ENCODE data around the gene ZNF550. TPM values are rescaled to one million over a fixed set of nuclear protein-coding genes. Genes with fewer than 3 reads are reported as not detected.

The ZNF550 gene
- total RNA-seq, 4 donors from 2014 or later, result 3.7 to 6.7 (median 4.2) TPM

DNA sequence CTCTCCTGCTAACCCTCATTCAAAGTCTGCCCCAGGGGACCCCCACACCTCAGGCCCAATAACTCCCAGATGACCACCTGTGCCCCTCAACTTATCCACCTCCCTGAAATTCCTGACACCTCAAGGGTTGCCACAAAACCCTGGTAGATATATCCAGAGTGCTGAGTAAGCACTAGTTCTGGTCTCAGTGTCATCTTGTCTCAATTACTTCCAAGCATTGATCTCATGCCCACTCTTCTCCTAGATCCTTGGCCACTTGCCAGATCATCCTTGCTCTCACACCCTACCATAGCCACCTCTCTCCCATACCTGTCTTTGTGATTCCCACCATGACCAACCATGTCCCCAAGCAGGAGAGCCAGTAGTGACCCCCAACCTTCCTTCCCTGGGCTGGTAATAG lies 17.0 kb upstream of the ZNF550 start:
- Histone ChIP-seq H3K27ac (replicated peaks in 1 of 4) (no peak overlapping the region), H3K27me3 (no peaks in the 10 kb centered on the region), H3K9me3 (peaks cover 17 to 64% (median 60%) of the 10 kb centered on the region in 4 donors), H3K36me3 (peaks cover 50 to 57% (median 52%) of the 10 kb centered on the region in 4 donors), H3K4me3 (no peak overlapping the region), H3K4me1 (peaks cover 13 to 18% (median 17%) of the 10 kb centered on the region in 4 donors)
- intact Hi-C loops (cut with DNase I), result loop anchor here (5.0 kb wide), 1 partner anchor 56 kb away; the partner anchor contains the start of gene ZNF211
- no peak for DNase-seq (ENCODE audit: extremely low spot score)
- no peak for TF ChIP-seq POLR2A (IDR thresholded peaks at IDR 0.05; ENCODE audit: low read depth)
- no peak for TF ChIP-seq EP300 (IDR thresholded peaks at IDR 0.05)
- no peak for TF ChIP-seq POLR2AphosphoS5 (IDR thresholded peaks at IDR 0.05)
- TF ChIP-seq, protein P1, sequence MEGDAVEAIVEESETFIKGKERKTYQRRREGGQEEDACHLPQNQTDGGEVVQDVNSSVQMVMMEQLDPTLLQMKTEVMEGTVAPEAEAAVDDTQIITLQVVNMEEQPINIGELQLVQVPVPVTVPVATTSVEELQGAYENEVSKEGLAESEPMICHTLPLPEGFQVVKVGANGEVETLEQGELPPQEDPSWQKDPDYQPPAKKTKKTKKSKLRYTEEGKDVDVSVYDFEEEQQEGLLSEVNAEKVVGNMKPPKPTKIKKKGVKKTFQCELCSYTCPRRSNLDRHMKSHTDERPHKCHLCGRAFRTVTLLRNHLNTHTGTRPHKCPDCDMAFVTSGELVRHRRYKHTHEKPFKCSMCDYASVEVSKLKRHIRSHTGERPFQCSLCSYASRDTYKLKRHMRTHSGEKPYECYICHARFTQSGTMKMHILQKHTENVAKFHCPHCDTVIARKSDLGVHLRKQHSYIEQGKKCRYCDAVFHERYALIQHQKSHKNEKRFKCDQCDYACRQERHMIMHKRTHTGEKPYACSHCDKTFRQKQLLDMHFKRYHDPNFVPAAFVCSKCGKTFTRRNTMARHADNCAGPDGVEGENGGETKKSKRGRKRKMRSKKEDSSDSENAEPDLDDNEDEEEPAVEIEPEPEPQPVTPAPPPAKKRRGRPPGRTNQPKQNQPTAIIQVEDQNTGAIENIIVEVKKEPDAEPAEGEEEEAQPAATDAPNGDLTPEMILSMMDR (IDR thresholded peaks at IDR 0.05), result no peak

DNA sequence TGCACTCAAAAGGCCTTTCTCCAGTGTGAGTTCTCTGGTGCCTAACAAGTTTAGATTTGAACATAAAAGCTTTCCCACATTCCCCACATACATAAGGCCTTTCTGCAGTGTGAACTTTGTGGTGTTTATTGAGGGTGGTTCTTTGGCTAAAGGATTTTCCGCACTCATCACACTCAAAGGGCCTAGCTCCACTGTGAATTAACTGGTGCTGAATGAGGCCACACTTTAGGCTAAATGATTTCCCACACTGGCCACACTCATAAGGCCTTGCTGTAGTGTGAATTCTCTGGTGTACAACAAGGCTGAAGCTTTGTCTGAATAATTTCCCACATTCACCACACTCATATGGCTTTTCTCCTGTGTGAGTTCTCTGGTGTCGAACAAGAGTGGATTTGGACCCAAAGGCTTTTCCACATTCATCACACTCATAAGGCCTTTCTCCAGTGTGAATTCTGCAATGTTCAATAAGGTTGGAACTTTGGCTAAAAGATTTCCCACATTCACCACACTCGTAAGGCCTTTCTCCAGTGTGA lies 12.8 kb upstream of the ZNF550 start:
- peaks cover 51 to 62% (median 57%) of the 10 kb centered on the region in 4 donors for H3K36me3 ChIP-seq
- H3K9me3 ChIP-seq, result peaks cover 19 to 100% (median 94%) of the 10 kb centered on the region in 4 donors
- no peak for DNase-seq (ENCODE audit: extremely low spot score)
- 100% methylated on average over 3 of the region's 3 CpGs for WGBS
- H3K4me3 ChIP-seq, result no peak overlapping the region
- H3K27me3 ChIP-seq, result no peaks in the 10 kb centered on the region
- intact Hi-C loops (cut with DNase I), result no loop called here
- H3K27ac ChIP-seq (replicated peaks in 1 of 4), result no peak overlapping the region
- no peak for TF ChIP-seq POLR2AphosphoS5 (IDR thresholded peaks at IDR 0.05)
- TF ChIP-seq EP300 (IDR thresholded peaks at IDR 0.05), result no peak
- TF ChIP-seq, protein P1 (IDR thresholded peaks at IDR 0.05), result no peak
- TF ChIP-seq POLR2A (IDR thresholded peaks at IDR 0.05; ENCODE audit: low read depth), result no peak
- H3K4me1 ChIP-seq, result peaks cover 0 to 2% (median 2%) of the 10 kb centered on the region in 4 donors

DNA sequence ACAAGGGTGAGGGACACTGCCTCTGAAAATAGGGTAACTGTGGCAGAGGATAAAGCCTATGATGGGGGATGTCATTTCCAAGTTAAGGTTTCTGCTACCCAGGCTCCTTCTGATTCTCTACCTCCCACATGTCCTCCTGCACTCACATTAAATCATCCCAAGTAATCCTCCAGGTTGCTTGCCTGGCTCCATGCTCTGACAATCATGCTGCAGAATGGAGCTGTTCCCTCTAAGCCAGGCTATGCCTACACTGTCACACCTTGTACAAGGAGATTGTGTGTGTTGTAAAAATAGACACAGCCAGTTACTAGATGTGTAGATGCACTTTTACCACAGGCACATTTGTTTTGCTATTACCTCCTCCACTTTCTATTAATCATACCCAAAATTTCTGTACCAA lies 11.0 kb upstream of the ZNF550 start:
- H3K4me3 ChIP-seq, result no peak overlapping the region
- TF ChIP-seq EP300 (IDR thresholded peaks at IDR 0.05), result no peak
- TF ChIP-seq, protein P1 (IDR thresholded peaks at IDR 0.05), result no peak
- TF ChIP-seq POLR2A (IDR thresholded peaks at IDR 0.05; ENCODE audit: low read depth), result no peak
- no peak for TF ChIP-seq POLR2AphosphoS5 (IDR thresholded peaks at IDR 0.05)
- H3K9me3 ChIP-seq, result peaks cover 27 to 100% (median 95%) of the 10 kb centered on the region in 4 donors
- H3K36me3 ChIP-seq, result peaks cover 41 to 46% (median 45%) of the 10 kb centered on the region in 4 donors
- H3K4me1 ChIP-seq, result no peaks in the 10 kb centered on the region
- H3K27ac ChIP-seq (replicated peaks in 1 of 4), result no peak overlapping the region
- no peak for DNase-seq (ENCODE audit: extremely low spot score)
- no peaks in the 10 kb centered on the region for H3K27me3 ChIP-seq
- intact Hi-C loops (cut with DNase I), result no loop called here

DNA sequence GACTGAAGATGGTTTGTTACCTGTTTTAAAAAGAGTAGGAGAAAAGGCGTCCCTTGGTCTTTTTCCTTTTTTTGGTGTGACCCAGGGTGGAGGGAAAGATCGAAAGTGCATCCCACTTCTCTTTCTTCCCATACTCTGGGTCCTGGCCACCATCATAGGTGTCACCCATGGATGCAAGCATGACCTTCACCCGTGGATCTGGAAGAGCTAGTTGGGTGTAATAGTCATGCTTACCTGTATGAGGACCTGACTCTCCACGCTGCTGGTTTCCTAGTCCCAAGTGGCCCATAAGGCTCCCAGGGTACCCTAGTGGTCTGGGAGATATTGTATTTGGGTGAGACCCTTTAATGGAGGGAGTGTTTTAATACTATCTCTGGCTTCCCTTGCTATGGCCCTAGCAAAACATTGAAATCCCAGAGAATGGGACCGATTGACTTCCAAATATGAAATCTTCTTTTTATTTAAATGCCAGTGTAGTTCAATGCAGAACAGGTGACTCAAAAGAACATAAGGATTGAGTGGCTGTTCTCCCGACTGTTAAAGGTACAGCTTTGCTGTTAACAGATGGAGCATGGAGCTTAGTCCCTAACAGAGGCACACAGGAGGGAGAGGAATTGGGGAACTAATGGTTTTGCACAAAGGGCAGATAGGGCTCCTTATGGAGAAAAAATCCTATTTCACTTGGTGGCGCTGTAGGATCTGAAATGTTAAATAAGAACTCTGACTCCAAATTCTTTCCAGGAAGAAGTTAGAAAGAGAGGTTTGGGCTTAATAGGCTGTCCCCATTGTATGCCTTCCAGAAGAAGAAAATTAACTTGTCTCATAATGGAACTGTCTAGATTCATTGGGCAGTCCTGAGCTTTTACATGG lies 7.0 kb upstream of the ZNF550 start:
- no peak overlapping the region for H3K27ac ChIP-seq (replicated peaks in 1 of 4)
- 56% methylated on average over 7 of the region's 7 CpGs for WGBS
- TF ChIP-seq EP300 (IDR thresholded peaks at IDR 0.05) (no peak), POLR2AphosphoS5 (IDR thresholded peaks at IDR 0.05) (no peak), POLR2A (IDR thresholded peaks at IDR 0.05; ENCODE audit: low read depth) (no peak)
- TF ChIP-seq, protein P1 (IDR thresholded peaks at IDR 0.05), result no peak
- H3K4me3 ChIP-seq, result no peak overlapping the region
- no peak for DNase-seq (ENCODE audit: extremely low spot score)
- no peaks in the 10 kb centered on the region for H3K27me3 ChIP-seq
- no peaks in the 10 kb centered on the region for H3K4me1 ChIP-seq
- intact Hi-C loops (cut with DNase I), result no loop called here
- peaks cover 17 to 92% (median 83%) of the 10 kb centered on the region in 4 donors for H3K9me3 ChIP-seq
- H3K36me3 ChIP-seq, result peaks cover under 1 to 5% (median 4%) of the 10 kb centered on the region in 4 donors

Measured in esophagus muscularis mucosa (tissue), 4 donors.